Endothelial cell of umbilical vein (primary cell): ENCODE measurements around the gene MAP2K7. TPM values are rescaled to one million over a fixed set of nuclear protein-coding genes. Genes with fewer than 3 reads are reported as not detected.
"Not testable (repeated sequence)": the region's sequence is repeated elsewhere in the genome, so short reads cannot be mapped to it uniquely, and the experiment has no call there.

Source experiments
- BruUV-seq: library from RNA; stranded (reverse); fragments of 400-500 nt; replicated peaks from 2 replicates; lab custom pipeline; 2021; lab: Mats Ljungman, UMichigan
- CTCF ChIA-PET: fragments of 300-600, 350-600 bp; sonication (Branson Sonifier 250); formaldehyde crosslinking; loops from one replicate; lab custom pipeline; 2021; ENCODE audit warnings: antibody characterized with exemption, inconsistent platforms; lab: Charles Lee
- POLR2A ChIA-PET: fragments of 300-600, 350-600 bp; sonication (Branson Sonifier 250); formaldehyde crosslinking; loops from one replicate; lab custom pipeline; 2021; ENCODE audit warnings: antibody characterized with exemption, inconsistent platforms; lab: Charles Lee
- DNase-seq: peaks from one replicate; pipeline ENCODE4 v3.0.0-alpha.2; 2011; ENCODE audit warnings: low read depth, low spot score
- FAIRE-seq: peaks from 2 replicates; lab custom pipeline; 2011; peaks lifted over from hg19 to GRCh38; lab: Jason Lieb, UNC
- H2AFZ ChIP-seq: 2 replicates; pipeline ENCODE4 v1.6.0; 2012; ENCODE audit warnings: low read depth, low read length, control low read depth, inconsistent platforms
- H3K27ac ChIP-seq: 2 replicates; pipeline ENCODE4 v1.5.1; 2011; ENCODE audit warnings: low read depth, mild to moderate bottlenecking, control low read depth, low read length, moderate library complexity; ENCODE audit not compliant: insufficient read depth
- H3K27me3 ChIP-seq, 2 experiments: 2 replicates each; pipeline versions ENCODE4 v1.6.0 to v1.6.1; 2011; ENCODE audit warnings: low read length in 2 of 2, mixed read lengths in 1 of 2; ENCODE audit not compliant: control insufficient read depth in 2 of 2, insufficient read depth in 2 of 2
- H3K36me3 ChIP-seq, 2 experiments: 2 replicates in 1 of 2; 3 replicates in 1 of 2; pipeline ENCODE4 v1.5.1; 2011; ENCODE audit warnings: low read length in 2 of 2, mild to moderate bottlenecking in 1 of 2, moderate library complexity in 1 of 2; ENCODE audit not compliant: control insufficient read depth in 2 of 2, insufficient read depth in 2 of 2; ENCODE audit errors: extremely low read depth in 1 of 2
- H3K4me1 ChIP-seq: 3 replicates; pipeline ENCODE4 v1.5.1; 2011; ENCODE audit warnings: mild to moderate bottlenecking, low read length; ENCODE audit not compliant: control insufficient read depth, insufficient read depth; ENCODE audit errors: extremely low read depth
- H3K4me2 ChIP-seq: 2 replicates; pipeline ENCODE4 v1.6.1; 2011; ENCODE audit warnings: low read length, control low read depth, mixed read lengths; ENCODE audit not compliant: insufficient read depth
- H3K4me3 ChIP-seq, 3 experiments: fragments of 200-600 bp in 1 of 3; sonication (generic), shearing (Covaris generic) in 1 of 3; replicated peaks in 1 of 3; 2 replicates each; pipeline ENCODE4 v1.5.1; 2011 to 2016; ENCODE audit warnings: control low read depth in 3 of 3, low read length in 3 of 3, mild to moderate bottlenecking in 2 of 3, inconsistent platforms in 1 of 3, low read depth in 1 of 3, moderate library complexity in 1 of 3; ENCODE audit not compliant: insufficient read depth in 1 of 3
- H3K79me2 ChIP-seq: 2 replicates; pipeline ENCODE4 v1.6.0; 2012; ENCODE audit warnings: low read length, inconsistent platforms; ENCODE audit not compliant: control insufficient read depth, insufficient read depth
- H3K9ac ChIP-seq: replicated peaks from 2 replicates; pipeline ENCODE3; 2011; ENCODE audit warnings: low read length, control low read depth; ENCODE audit not compliant: insufficient read depth; ENCODE audit errors: extremely low read depth
- H3K9me1 ChIP-seq: replicated peaks from 3 replicates; pipeline ENCODE4 v1.6.0; 2011; ENCODE audit warnings: mild to moderate bottlenecking, low read length; ENCODE audit not compliant: control insufficient read depth, insufficient read depth; ENCODE audit errors: extremely low read depth
- H3K9me3 ChIP-seq: replicated peaks from 2 replicates; pipeline ENCODE4 v1.5.1; 2012; ENCODE audit warnings: low read length, inconsistent platforms; ENCODE audit not compliant: control insufficient read depth, insufficient read depth
- H4K20me1 ChIP-seq: replicated peaks from 2 replicates; pipeline ENCODE3; 2011; ENCODE audit warnings: mild to moderate bottlenecking, low read length; ENCODE audit not compliant: control insufficient read depth, insufficient read depth; ENCODE audit errors: extremely low read depth
- EZH2 ChIP-seq: IDR thresholded peaks from 2 replicates; pipeline ENCODE4 v1.6.1; 2012; ENCODE audit warnings: borderline replicate concordance, low read depth, mild to moderate bottlenecking, moderate library complexity, low read length, inconsistent platforms; ENCODE audit not compliant: severe bottlenecking
- MYC ChIP-seq: IDR thresholded peaks from one replicate; pipeline ENCODE4 v1.6.1; 2011; ENCODE audit warnings: mild to moderate bottlenecking, low read depth, low read length
- POLR2A ChIP-seq: IDR thresholded peaks from 2 replicates; pipeline ENCODE4 v1.6.1; 2012; ENCODE audit warnings: low read depth, mild to moderate bottlenecking, control low read depth, low read length
- dilution Hi-C: fragments of 300-500 bp; cut with MboI; formaldehyde crosslinking; loops from one replicate; pipeline ENCODE4 v1.15.0; 2019; ENCODE audit warnings: low sequenced_read_pairs; ENCODE audit not compliant: extremely low pct_ligation_motif_present
- intact Hi-C: fragments of 100-400 bp; cut with micrococcal nuclease; formaldehyde crosslinking; loops from one replicate; pipeline ENCODE4 v1.10.0; 2022
- polyA plus RNA-seq, 4 experiments: library from polyadenylated mRNA; depleted of rRNA in 3 of 4; stranded (reverse) in 3 of 4; unstranded in 1 of 4; fragments of >200 nt; gene quantifications; 2 replicates each; pipeline versions ENCODE4 v1.2.1 to v1.2.3, GENCODE V29; 2011 to 2012; ENCODE audit warnings: missing spikeins in 1 of 4
- total RNA-seq: library from RNA; stranded (reverse); gene quantifications from 2 replicates; pipeline ENCODE4 v1.2.3, GENCODE V29; 2021
- TF ChIP-seq, protein P1 (sequence below), 2 donors: IDR thresholded peaks; 1 replicate in 1 of 2; 2 replicates in 1 of 2; pipeline ENCODE4 v1.5.1; 2011; ENCODE audit warnings: low read length in 2 of 2, mild to moderate bottlenecking in 2 of 2, moderate library complexity in 2 of 2, control low read depth in 1 of 2, inconsistent platforms in 1 of 2, low read depth in 1 of 2; ENCODE audit not compliant: insufficient read depth in 1 of 2; ENCODE audit errors: extremely low read depth in 1 of 2

MAP2K7 gene
- total and polyA plus RNA-seq, 2 donors (not counting 3 experiments of a cell fraction or from before 2014, with no cell fraction given) = 13.8 to 36.0 TPM

GRCh38 chr19:7858109-7858770 is 45.4 kb upstream of the MAP2K7 start:
- dilution Hi-C loops = no loop called here
- TF ChIP-seq, protein P1, sequence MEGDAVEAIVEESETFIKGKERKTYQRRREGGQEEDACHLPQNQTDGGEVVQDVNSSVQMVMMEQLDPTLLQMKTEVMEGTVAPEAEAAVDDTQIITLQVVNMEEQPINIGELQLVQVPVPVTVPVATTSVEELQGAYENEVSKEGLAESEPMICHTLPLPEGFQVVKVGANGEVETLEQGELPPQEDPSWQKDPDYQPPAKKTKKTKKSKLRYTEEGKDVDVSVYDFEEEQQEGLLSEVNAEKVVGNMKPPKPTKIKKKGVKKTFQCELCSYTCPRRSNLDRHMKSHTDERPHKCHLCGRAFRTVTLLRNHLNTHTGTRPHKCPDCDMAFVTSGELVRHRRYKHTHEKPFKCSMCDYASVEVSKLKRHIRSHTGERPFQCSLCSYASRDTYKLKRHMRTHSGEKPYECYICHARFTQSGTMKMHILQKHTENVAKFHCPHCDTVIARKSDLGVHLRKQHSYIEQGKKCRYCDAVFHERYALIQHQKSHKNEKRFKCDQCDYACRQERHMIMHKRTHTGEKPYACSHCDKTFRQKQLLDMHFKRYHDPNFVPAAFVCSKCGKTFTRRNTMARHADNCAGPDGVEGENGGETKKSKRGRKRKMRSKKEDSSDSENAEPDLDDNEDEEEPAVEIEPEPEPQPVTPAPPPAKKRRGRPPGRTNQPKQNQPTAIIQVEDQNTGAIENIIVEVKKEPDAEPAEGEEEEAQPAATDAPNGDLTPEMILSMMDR (IDR thresholded peaks at IDR 0.05; ENCODE audit: extremely low read depth in 1 of 2, insufficient read depth in 1 of 2, low read depth in 1 of 2, low read length in 2 of 2) = no peak
- TF ChIP-seq EZH2 = no peak
- TF ChIP-seq POLR2A = no peak
- TF ChIP-seq MYC = no peak
- intact Hi-C loops = no loop called here
- Histone ChIP-seq H3K79me2 (no peaks in the 10 kb centered on the region), H4K20me1 (no peaks in the 10 kb centered on the region), H3K27ac (no peak overlapping the region), H3K9me3 (no peaks in the 10 kb centered on the region), H3K4me2 (no peak overlapping the region), H3K27me3 (peaks cover 0 to 6% of the 10 kb centered on the region in 2 experiments), H2AFZ (no peak overlapping the region), H3K4me1 (no peaks in the 10 kb centered on the region), H3K4me3 (no peak overlapping the region), H3K36me3 (no peaks in the 10 kb centered on the region), H3K9me1 (no peaks in the 10 kb centered on the region), H3K9ac (no peak overlapping the region)
- ChIA-PET CTCF (interaction anchor here (0.9 to 1.5 kb wide), 2 partner anchors 11 to 45 kb away, joined by 3 to 6 read pairs; partner anchors contain the start of gene MAP2K7), POLR2A (no interaction called here)
- BruUV-seq = no TSS peak
- DNase-seq (no peak), FAIRE-seq (no peak)

DNA sequence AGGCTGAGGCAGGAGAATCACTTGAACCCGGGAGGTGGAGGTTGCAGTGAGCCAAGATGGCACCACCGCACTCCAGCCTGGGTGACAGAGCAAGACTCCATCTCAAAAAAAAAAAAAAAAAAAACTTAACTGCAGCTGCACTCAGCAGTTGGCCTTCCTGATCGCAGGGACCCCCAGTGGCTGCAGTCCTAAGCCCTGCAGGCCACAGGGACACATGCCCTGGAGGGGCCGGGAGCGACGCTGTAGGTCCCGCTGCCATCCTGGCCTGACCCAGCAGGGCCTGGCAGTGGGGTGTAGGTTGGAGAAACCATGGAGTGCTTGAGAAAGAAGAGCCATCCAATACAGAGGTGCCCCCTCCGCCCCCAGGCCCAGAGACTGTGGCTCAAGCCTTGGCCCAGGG is 44.6 kb upstream of the MAP2K7 start:
- H3K27ac ChIP-seq, H3K4me1 ChIP-seq, FAIRE-seq, H3K36me3 ChIP-seq, H3K9ac ChIP-seq, H3K4me2 ChIP-seq, intact Hi-C loops, H3K9me1 ChIP-seq, DNase-seq, POLR2A ChIA-PET, H4K20me1 ChIP-seq, H3K9me3 ChIP-seq, H3K79me2 ChIP-seq, dilution Hi-C loops, H3K4me3 ChIP-seq, BruUV-seq, H2AFZ ChIP-seq: not testable (repeated sequence)
- peaks cover 4 to 14% of the 10 kb centered on the region in 2 experiments for H3K27me3 ChIP-seq
- CTCF ChIA-PET = interaction anchor here (2.8 kb wide), 1 partner anchor 10 kb away, joined by 14 read pairs; no protein-coding TSS in a partner anchor
